H1 (cell line): ENCODE results near the gene LRRC4C. TPM values are rescaled to one million over a fixed set of nuclear protein-coding genes. Genes with fewer than 3 reads are reported as not detected.

ENCODE experiments used
- CTCF ChIA-PET: fragments of 300-600 bp; sonication (Branson Sonifier 250); formaldehyde crosslinking; loops from one replicate; lab custom pipeline; 2021; ENCODE audit not compliant: partially characterized antibody; lab: Charles Lee
- POLR2A ChIA-PET: fragments of 300-600 bp; sonication (Branson Sonifier 250); formaldehyde crosslinking; loops from one replicate; lab custom pipeline; 2021; ENCODE audit warnings: inconsistent platforms; ENCODE audit not compliant: partially characterized antibody; lab: Charles Lee
- DNase-seq, 2 experiments: peaks; one replicate each; pipeline versions ENCODE4 v3.0.0 to v3.0.0-alpha.2; 2010 to 2022; ENCODE audit warnings: low spot score in 2 of 2, low read depth in 1 of 2, mixed read lengths in 1 of 2
- FAIRE-seq: peaks from 2 replicates; lab custom pipeline; 2011; peaks lifted over from hg19 to GRCh38; lab: Jason Lieb, UNC
- H2AFZ ChIP-seq: 2 replicates; pipeline ENCODE4 v1.8.1; 2012; ENCODE audit warnings: low read length, inconsistent platforms
- H2AK5ac ChIP-seq: 2 replicates; pipeline ENCODE4 v1.6.1; 2013; ENCODE audit warnings: low read depth, low read length
- H2BK120ac ChIP-seq: replicated peaks from 2 replicates; pipeline ENCODE3; 2013; ENCODE audit warnings: low read depth, low read length, inconsistent platforms
- H2BK12ac ChIP-seq: 2 replicates; pipeline ENCODE4 v1.6.1; 2013; ENCODE audit warnings: low read depth, low read length
- H2BK15ac ChIP-seq: 2 replicates; pipeline ENCODE4 v1.6.1; 2013; ENCODE audit warnings: low read length
- H2BK20ac ChIP-seq: 2 replicates; pipeline ENCODE4 v1.6.1; 2013; ENCODE audit warnings: low read length
- H2BK5ac ChIP-seq: 2 replicates; pipeline ENCODE4 v1.6.1; 2013; ENCODE audit warnings: low read depth, low read length
- H3K14ac ChIP-seq: 2 replicates; pipeline ENCODE4 v1.6.1; 2013; ENCODE audit warnings: inconsistent platforms; ENCODE audit not compliant: insufficient read length
- H3K18ac ChIP-seq: 2 replicates; pipeline ENCODE4 v1.6.1; 2013; ENCODE audit warnings: low read length; ENCODE audit errors: extremely low read depth
- H3K23ac ChIP-seq: 2 replicates; pipeline ENCODE4 v1.6.1; 2013; ENCODE audit warnings: inconsistent platforms; ENCODE audit not compliant: insufficient read length
- H3K23me2 ChIP-seq: 2 replicates; pipeline ENCODE4 v1.6.1; 2013; ENCODE audit warnings: low read depth, low read length
- H3K27ac ChIP-seq: 2 replicates; pipeline ENCODE4 v1.6.1; 2011; ENCODE audit warnings: low read depth, low read length, inconsistent platforms
- H3K27me3 ChIP-seq, 4 experiments: replicated peaks in 1 of 4; 1 replicate in 1 of 4; 2 replicates in 3 of 4; pipeline versions ENCODE4 v1.6.1 to v1.8.1; 2011 to 2013; ENCODE audit warnings: low read length in 3 of 4, mild to moderate bottlenecking in 3 of 4, inconsistent platforms in 2 of 4, mixed read lengths in 2 of 4, moderate library complexity in 1 of 4; ENCODE audit not compliant: control insufficient read depth in 3 of 4, insufficient read depth in 3 of 4; ENCODE audit errors: extremely low read depth in 1 of 4
- H3K36me3 ChIP-seq, 4 experiments: 2 replicates each; pipeline versions ENCODE4 v1.6.1 to v1.8.1; 2011 to 2013; ENCODE audit warnings: mild to moderate bottlenecking in 4 of 4, low read length in 3 of 4, moderate library complexity in 2 of 4, control low read depth in 1 of 4, inconsistent platforms in 1 of 4; ENCODE audit not compliant: insufficient read depth in 4 of 4, control insufficient read depth in 2 of 4
- H3K4ac ChIP-seq: replicated peaks from 2 replicates; pipeline ENCODE3; 2013; ENCODE audit warnings: low read length, low read depth, mixed read lengths, inconsistent platforms; ENCODE audit not compliant: insufficient read length
- H3K4me1 ChIP-seq, 4 experiments: replicated peaks in 1 of 4; 1 replicate in 1 of 4; 2 replicates in 3 of 4; pipeline versions ENCODE4 v1.6.1 to v1.8.1; 2011 to 2013; ENCODE audit warnings: low read length in 3 of 4, inconsistent platforms in 2 of 4, mixed read lengths in 1 of 4; ENCODE audit not compliant: insufficient read depth in 4 of 4, control insufficient read depth in 3 of 4
- H3K4me2 ChIP-seq, 2 experiments: 2 replicates each; pipeline versions ENCODE4 v1.6.1 to v1.8.1; 2011 to 2013; ENCODE audit warnings: low read depth in 2 of 2, low read length in 2 of 2, control low read depth in 1 of 2, inconsistent platforms in 1 of 2, mild to moderate bottlenecking in 1 of 2; ENCODE audit not compliant: insufficient read depth in 1 of 2
- H3K4me3 ChIP-seq, 4 experiments: fragments of 200-600, 300-600 bp in 1 of 4; sonication (generic), shearing (Covaris generic), sonication (Bioruptor Twin) in 1 of 4; 2 replicates each; pipeline versions ENCODE4 v1.5.1 to v1.8.1; 2011 to 2016; ENCODE audit warnings: low read length in 4 of 4, low read depth in 3 of 4, control low read depth in 2 of 4, inconsistent platforms in 2 of 4, mild to moderate bottlenecking in 2 of 4, mixed read lengths in 1 of 4, moderate library complexity in 1 of 4; ENCODE audit not compliant: insufficient read depth in 2 of 4; ENCODE audit errors: extremely low read depth in 1 of 4
- H3K56ac ChIP-seq: replicated peaks from 2 replicates; pipeline ENCODE3; 2013; ENCODE audit warnings: low read depth, mild to moderate bottlenecking, mixed read lengths, low read length, inconsistent platforms; ENCODE audit not compliant: insufficient read length
- H3K79me1 ChIP-seq: 2 replicates; pipeline ENCODE4 v1.6.1; 2013; ENCODE audit warnings: low read depth, low read length, control low read depth
- H3K79me2 ChIP-seq, 2 experiments: 2 replicates each; pipeline versions ENCODE4 v1.6.1 to v1.8.1; 2012 to 2013; ENCODE audit warnings: low read length in 2 of 2, mild to moderate bottlenecking in 2 of 2, inconsistent platforms in 1 of 2; ENCODE audit not compliant: insufficient read depth in 2 of 2, control insufficient read depth in 1 of 2
- H3K9ac ChIP-seq, 4 experiments: replicated peaks in 1 of 4; 1 replicate in 1 of 4; 2 replicates in 3 of 4; pipeline versions ENCODE4 v1.6.1 to v1.8.1; 2011 to 2013; ENCODE audit warnings: low read depth in 3 of 4, low read length in 3 of 4, control low read depth in 2 of 4, mild to moderate bottlenecking in 2 of 4, moderate library complexity in 2 of 4, inconsistent platforms in 1 of 4; ENCODE audit errors: extremely low read depth in 1 of 4
- H3K9me3 ChIP-seq, 2 experiments: 2 replicates each; pipeline versions ENCODE4 v1.6.1 to v1.8.1; 2012 to 2013; ENCODE audit warnings: mild to moderate bottlenecking in 2 of 2, moderate library complexity in 2 of 2, control low read depth in 1 of 2, inconsistent platforms in 1 of 2, low read depth in 1 of 2, low read length in 1 of 2, mixed read lengths in 1 of 2; ENCODE audit not compliant: insufficient read depth in 2 of 2
- H4K20me1 ChIP-seq, 2 experiments: replicated peaks in 1 of 2; 2 replicates each; pipeline versions ENCODE3 to v1.8.1; 2011 to 2013; ENCODE audit warnings: inconsistent platforms in 2 of 2, low read length in 2 of 2, mild to moderate bottlenecking in 1 of 2; ENCODE audit not compliant: insufficient read depth in 2 of 2, control insufficient read depth in 1 of 2
- H4K5ac ChIP-seq: 2 replicates; pipeline ENCODE4 v1.6.1; 2013; ENCODE audit warnings: low read length, low read depth, mixed read lengths, inconsistent platforms; ENCODE audit not compliant: insufficient read length
- H4K8ac ChIP-seq: 2 replicates; pipeline ENCODE4 v1.8.0; 2013; ENCODE audit warnings: mild to moderate bottlenecking, moderate library complexity, low read length, inconsistent platforms; ENCODE audit not compliant: insufficient read depth; ENCODE audit errors: extremely low read depth
- H4K91ac ChIP-seq: replicated peaks from 2 replicates; pipeline ENCODE3; 2013; ENCODE audit warnings: low read length, mixed read lengths, inconsistent platforms; ENCODE audit not compliant: insufficient read length
- CREB1 ChIP-seq: IDR thresholded peaks from 2 replicates; pipeline ENCODE4 v1.6.1; 2012; ENCODE audit warnings: inconsistent platforms
- GABPA ChIP-seq: IDR thresholded peaks from 2 replicates; pipeline ENCODE4 v1.6.1; 2011; ENCODE audit warnings: mild to moderate bottlenecking, low read length, moderate library complexity, borderline replicate concordance; ENCODE audit not compliant: insufficient read depth
- RAD21 ChIP-seq, 2 experiments: IDR thresholded peaks in 1 of 2; conservative IDR thresholded peaks in 1 of 2; 2 replicates each; pipeline ENCODE4 v1.6.1; 2011; ENCODE audit warnings: low read depth in 2 of 2, low read length in 2 of 2, improper control_type of control experiment in 1 of 2, inconsistent platforms in 1 of 2, mild to moderate bottlenecking in 1 of 2, moderate library complexity in 1 of 2
- SAP30 ChIP-seq: fragments of 300-600 bp; sonication (generic); IDR thresholded peaks from 2 replicates; pipeline ENCODE4 v1.7.1; 2012; ENCODE audit warnings: low read length, moderate library complexity, mild to moderate bottlenecking, inconsistent platforms; ENCODE audit not compliant: insufficient read depth, insufficient replicate concordance
- WGBS, 2 experiments: shearing (Covaris generic) in 1 of 2; methylation state at CpG; one replicate each; pipeline versions ENCODE4 v1.1.6 to v1.1.7; 2013 to 2015; ENCODE audit warnings: low lambda C conversion rate in 2 of 2, mixed read lengths in 2 of 2, inconsistent platforms in 1 of 2, low coverage in 1 of 2, missing lambda C conversion rate in 1 of 2; ENCODE audit not compliant: insufficient replicate concordance in 2 of 2, insufficient coverage in 1 of 2, insufficient read length in 1 of 2; ENCODE audit errors: extremely low coverage in 1 of 2, missing lambda C conversion rate in 1 of 2; 5-methylcytosine and 5-hydroxymethylcytosine counted together
- polyA plus RNA-seq, 7 experiments: library from polyadenylated mRNA; depleted of rRNA in 3 of 7; stranded (reverse) in 5 of 7; unstranded in 2 of 7; fragments of >200 nt in 5 of 7; fragments of 200-250 nt in 2 of 7; gene quantifications; 1 replicate in 5 of 7; 2 replicates in 1 of 7; 4 replicates in 1 of 7; pipeline versions ENCODE4 v1.2.1 to v1.2.3, GENCODE V29; 2011 to 2013; ENCODE audit warnings: missing spikeins in 2 of 7, mixed read lengths in 2 of 7
- total RNA-seq: library from RNA; stranded (reverse); fragmentation: NEBNext Ultra II Directional; extraction: Animal tissue kit (Norgen Biotek cat#: 25700); gene quantifications from 2 replicates; pipeline ENCODE4 v1.2.1, GENCODE V29; 2021

LRRC4C gene
- total and polyA plus RNA-seq, 2 of the 8 experiments (the other 6 are each of a cell fraction or from before 2014, with no cell fraction given), result 0.23 to 2.2 TPM

DNA sequence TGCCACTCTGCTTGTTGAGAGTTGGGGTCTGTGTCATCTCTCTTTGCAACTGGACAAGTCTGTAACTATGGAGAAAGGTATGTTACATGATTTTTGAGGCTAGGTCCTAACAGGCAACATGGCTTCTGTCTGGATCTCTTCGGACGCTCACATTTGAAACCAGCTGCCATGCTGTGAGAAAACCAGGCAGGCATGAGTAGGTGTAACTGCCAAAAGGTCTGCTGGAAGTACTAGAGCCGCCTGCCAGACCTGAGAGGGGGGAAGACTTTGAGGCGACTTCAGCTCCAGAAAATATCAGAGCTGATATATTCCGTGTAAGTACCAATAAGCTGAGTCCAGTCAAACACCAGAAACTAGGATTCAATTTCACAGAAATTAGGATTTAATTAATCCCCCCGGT, 579.5 kb downstream of the LRRC4C start:
- no peak overlapping the region for H4K5ac ChIP-seq
- no peaks in the 10 kb centered on the region for H3K79me2 ChIP-seq
- H2BK20ac ChIP-seq, result no peak overlapping the region
- no peak overlapping the region for H3K14ac ChIP-seq
- no peak overlapping the region for H2BK12ac ChIP-seq
- no peaks in the 10 kb centered on the region for H3K9me3 ChIP-seq
- H3K23me2 ChIP-seq, result no peaks in the 10 kb centered on the region
- no peaks in the 10 kb centered on the region for H3K4me1 ChIP-seq
- ChIA-PET CTCF (interaction anchor here (0.7 kb wide), 1 partner anchor 503 kb away, joined by 4 read pairs; no protein-coding TSS in a partner anchor), POLR2A (no interaction called here)
- no peak overlapping the region for H3K4me3 ChIP-seq
- H3K9ac ChIP-seq, result no peak overlapping the region
- no peak overlapping the region for H2BK15ac ChIP-seq
- H3K23ac ChIP-seq, result no peak overlapping the region
- H3K36me3 ChIP-seq, result no peaks in the 10 kb centered on the region
- no peak overlapping the region for H2AFZ ChIP-seq
- no peak overlapping the region for H4K91ac ChIP-seq
- no peak overlapping the region for H4K8ac ChIP-seq
- no peak overlapping the region for H2BK120ac ChIP-seq
- no peak for TF ChIP-seq RAD21 (IDR thresholded peaks at IDR 0.05 in 1 of 2, conservative IDR thresholded peaks at IDR 0.05 in 1 of 2; ENCODE audit: low read depth in 2 of 2, low read length in 2 of 2)
- no peak for TF ChIP-seq CREB1
- no peak for TF ChIP-seq SAP30
- TF ChIP-seq GABPA, result no peak
- H3K18ac ChIP-seq, result no peak overlapping the region
- no peaks in the 10 kb centered on the region for H3K79me1 ChIP-seq
- FAIRE-seq (no peak), DNase-seq (no peak)
- H3K4ac ChIP-seq, result no peak overlapping the region
- H3K4me2 ChIP-seq, result no peak overlapping the region
- no peak overlapping the region for H2BK5ac ChIP-seq
- no peak overlapping the region for H3K56ac ChIP-seq
- H3K27ac ChIP-seq, result no peak overlapping the region
- WGBS, 2 experiments, result 96% methylated on average over 6 of the region's 6 CpGs; no CpG with 5 or more reads in 1 of the 2 experiments
- no peak overlapping the region for H2AK5ac ChIP-seq
- H4K20me1 ChIP-seq, result no peaks in the 10 kb centered on the region
- H3K27me3 ChIP-seq, result no peaks in the 10 kb centered on the region
